ENCODE data around the gene KMT2B. TPM values are rescaled to one million over a fixed set of nuclear protein-coding genes. Genes with fewer than 3 reads are reported as not detected.

KMT2B gene
- total RNA-seq, 1 experiment from 2014 or later = 66.6 TPM

DNA sequence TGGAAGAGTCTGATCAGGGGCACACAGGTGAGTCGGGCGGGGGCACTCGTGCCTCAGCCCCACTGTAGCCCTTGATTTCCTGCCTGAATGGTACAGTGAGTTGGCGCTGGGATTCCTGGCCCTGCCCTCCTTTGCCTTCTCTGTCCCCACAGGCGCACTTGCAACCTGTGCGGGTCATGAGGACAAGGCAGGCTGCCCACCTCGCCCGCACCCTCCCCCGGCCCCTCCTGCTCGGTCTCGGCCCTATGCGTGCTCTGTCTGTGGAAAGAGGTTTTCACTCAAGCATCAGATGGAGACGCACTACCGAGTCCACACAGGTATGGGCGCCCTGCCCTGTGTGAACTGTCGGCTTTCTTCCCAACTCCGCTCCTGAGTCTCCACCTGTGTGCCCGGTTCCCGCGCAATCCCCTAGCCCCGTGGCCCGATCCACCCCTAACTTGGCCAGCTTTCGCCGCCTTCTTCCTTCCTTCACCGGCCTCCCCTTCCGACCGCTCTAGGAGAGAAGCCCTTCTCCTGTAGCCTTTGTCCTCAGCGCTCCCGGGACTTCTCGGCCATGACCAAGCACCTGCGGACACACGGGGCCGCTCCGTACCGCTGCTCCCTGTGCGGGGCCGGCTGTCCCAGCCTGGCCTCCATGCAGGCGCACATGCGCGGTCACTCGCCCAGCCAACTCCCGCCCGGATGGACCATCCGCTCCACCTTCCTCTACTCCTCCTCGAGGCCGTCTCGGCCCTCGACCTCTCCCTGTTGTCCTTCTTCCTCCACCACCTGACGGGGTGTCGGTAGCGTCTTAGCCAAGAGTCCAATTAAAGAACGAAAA lies 1.6 kb upstream of the KMT2B start:
- DNase-seq (ENCODE audit: low spot score) (no peak), ATAC-seq (peak; percentile 3)
- peak overlapping the region; percentile 83 for H3K4me3 Mint-ChIP-seq
- H3K27ac Mint-ChIP-seq = peak overlapping the region; percentile 97
- TF ChIP-seq SMAD3 (CRISPR knock-in tag; IDR thresholded peaks at IDR 0.05; ENCODE audit: borderline replicate concordance) (peak; percentile 56; the same call in 1 of the 2 replicates), IRF2 (CRISPR knock-in tag; IDR thresholded peaks at IDR 0.05; ENCODE audit: borderline replicate concordance, low read depth) (0 out of 2 replicates have a peak, but pooled peaks have one; percentile 56), NFE2L1 (CRISPR knock-in tag; IDR thresholded peaks at IDR 0.05) (peak; percentile 54; the same call in 1 of the 2 replicates), ZNF416 (CRISPR knock-in tag; IDR thresholded peaks at IDR 0.05) (no peak)
- TF ChIP-seq, protein P1, sequence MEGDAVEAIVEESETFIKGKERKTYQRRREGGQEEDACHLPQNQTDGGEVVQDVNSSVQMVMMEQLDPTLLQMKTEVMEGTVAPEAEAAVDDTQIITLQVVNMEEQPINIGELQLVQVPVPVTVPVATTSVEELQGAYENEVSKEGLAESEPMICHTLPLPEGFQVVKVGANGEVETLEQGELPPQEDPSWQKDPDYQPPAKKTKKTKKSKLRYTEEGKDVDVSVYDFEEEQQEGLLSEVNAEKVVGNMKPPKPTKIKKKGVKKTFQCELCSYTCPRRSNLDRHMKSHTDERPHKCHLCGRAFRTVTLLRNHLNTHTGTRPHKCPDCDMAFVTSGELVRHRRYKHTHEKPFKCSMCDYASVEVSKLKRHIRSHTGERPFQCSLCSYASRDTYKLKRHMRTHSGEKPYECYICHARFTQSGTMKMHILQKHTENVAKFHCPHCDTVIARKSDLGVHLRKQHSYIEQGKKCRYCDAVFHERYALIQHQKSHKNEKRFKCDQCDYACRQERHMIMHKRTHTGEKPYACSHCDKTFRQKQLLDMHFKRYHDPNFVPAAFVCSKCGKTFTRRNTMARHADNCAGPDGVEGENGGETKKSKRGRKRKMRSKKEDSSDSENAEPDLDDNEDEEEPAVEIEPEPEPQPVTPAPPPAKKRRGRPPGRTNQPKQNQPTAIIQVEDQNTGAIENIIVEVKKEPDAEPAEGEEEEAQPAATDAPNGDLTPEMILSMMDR (IDR thresholded peaks at IDR 0.05) = no peak
- TF ChIP-seq, protein P2, sequence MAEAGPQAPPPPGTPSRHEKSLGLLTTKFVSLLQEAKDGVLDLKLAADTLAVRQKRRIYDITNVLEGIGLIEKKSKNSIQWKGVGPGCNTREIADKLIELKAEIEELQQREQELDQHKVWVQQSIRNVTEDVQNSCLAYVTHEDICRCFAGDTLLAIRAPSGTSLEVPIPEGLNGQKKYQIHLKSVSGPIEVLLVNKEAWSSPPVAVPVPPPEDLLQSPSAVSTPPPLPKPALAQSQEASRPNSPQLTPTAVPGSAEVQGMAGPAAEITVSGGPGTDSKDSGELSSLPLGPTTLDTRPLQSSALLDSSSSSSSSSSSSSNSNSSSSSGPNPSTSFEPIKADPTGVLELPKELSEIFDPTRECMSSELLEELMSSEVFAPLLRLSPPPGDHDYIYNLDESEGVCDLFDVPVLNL (CRISPR knock-in tag; IDR thresholded peaks at IDR 0.05; ENCODE audit: borderline replicate concordance, low read depth) = 0 out of 2 replicates have a peak, but pooled peaks have one; percentile 53
- TF ChIP-seq, protein P3, sequence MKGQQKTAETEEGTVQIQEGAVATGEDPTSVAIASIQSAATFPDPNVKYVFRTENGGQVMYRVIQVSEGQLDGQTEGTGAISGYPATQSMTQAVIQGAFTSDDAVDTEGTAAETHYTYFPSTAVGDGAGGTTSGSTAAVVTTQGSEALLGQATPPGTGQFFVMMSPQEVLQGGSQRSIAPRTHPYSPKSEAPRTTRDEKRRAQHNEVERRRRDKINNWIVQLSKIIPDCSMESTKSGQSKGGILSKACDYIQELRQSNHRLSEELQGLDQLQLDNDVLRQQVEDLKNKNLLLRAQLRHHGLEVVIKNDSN (CRISPR knock-in tag; IDR thresholded peaks at IDR 0.05) = 0 out of 2 replicates have a peak, but pooled peaks have one; percentile 26
- TF ChIP-seq, protein P4, sequence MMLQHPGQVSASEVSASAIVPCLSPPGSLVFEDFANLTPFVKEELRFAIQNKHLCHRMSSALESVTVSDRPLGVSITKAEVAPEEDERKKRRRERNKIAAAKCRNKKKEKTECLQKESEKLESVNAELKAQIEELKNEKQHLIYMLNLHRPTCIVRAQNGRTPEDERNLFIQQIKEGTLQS (CRISPR knock-in tag; conservative IDR thresholded peaks at IDR 0.05) = no peak
- TF ChIP-seq, protein P5, sequence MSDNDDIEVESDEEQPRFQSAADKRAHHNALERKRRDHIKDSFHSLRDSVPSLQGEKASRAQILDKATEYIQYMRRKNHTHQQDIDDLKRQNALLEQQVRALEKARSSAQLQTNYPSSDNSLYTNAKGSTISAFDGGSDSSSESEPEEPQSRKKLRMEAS (CRISPR knock-in tag; IDR thresholded peaks at IDR 0.05) = peak; percentile 86
- ChIA-PET CTCF (interaction anchor here (0.6 to 2.7 kb wide), 5 partner anchors 13 to 158 kb away, joined by 3 to 16 read pairs (median 3); no protein-coding TSS in a partner anchor), POLR2A (no interaction called here)
- H3K9me3 Mint-ChIP-seq = no peaks in the 10 kb centered on the region
- peaks cover 43% of the 10 kb centered on the region for H3K4me1 Mint-ChIP-seq
- H3K36me3 Mint-ChIP-seq = peaks cover 3% of the 10 kb centered on the region
- H3K27me3 Mint-ChIP-seq (ENCODE audit: low read depth) = no peaks in the 10 kb centered on the region

DNA sequence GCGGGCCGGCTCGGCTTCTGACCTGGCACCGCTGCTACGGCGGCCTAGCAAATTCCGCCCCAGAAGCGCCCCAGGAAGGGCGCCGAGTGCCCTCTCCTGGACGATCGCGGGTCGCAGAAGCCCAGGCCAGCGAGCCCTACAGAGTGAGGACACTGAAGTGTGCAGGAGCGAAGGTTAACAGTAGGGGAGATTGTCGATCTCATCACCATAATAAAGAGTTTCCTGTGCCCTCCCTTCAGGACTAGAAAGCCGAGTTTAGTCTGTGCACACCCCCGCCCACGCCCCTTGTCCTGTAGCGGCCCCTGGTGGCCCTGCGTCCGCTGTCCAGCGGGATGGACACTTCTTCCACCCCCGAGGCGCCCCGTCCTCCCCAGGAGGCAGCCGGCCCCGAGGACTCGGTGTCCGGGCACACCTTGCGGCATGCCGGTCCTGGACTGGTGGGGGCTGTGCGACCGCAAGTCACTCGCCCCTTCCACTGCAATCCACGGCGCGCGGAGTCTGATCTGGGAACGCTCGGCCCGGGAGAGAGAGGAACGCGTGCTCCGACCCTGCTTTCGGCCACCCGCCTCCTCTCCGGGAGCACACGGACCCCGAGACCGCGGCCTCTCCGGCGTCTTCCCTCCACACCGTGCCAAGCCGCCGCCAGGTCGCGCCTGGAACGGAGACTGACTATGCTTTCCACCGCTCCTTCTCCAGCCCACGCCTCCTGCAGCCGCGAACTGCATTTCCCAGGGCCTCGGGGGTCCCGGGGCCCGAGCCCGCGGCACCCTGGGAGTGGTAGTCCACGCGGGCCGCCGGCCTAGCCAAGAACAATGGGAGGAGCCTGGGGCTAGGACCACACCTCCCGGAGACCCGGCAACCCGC lies 770 bp upstream of the KMT2B start:
- peak overlapping the region; percentile 97 for H3K27ac Mint-ChIP-seq
- peaks cover 3% of the 10 kb centered on the region for H3K36me3 Mint-ChIP-seq
- DNase-seq (ENCODE audit: low spot score) = peak; percentile 93
- ChIA-PET CTCF (interaction anchor here (2.7 kb wide), 1 partner anchor 67 kb away, joined by 8 read pairs; no protein-coding TSS in a partner anchor), POLR2A (interaction anchor here (1.4 kb wide), 1 partner anchor 28 kb away, joined by 3 read pairs; the partner anchor contains the start of genes PSENEN and U2AF1L4)
- peak; percentile 78 for ATAC-seq
- H3K9me3 Mint-ChIP-seq = no peaks in the 10 kb centered on the region
- H3K4me1 Mint-ChIP-seq = peaks cover 40% of the 10 kb centered on the region
- no peaks in the 10 kb centered on the region for H3K27me3 Mint-ChIP-seq (ENCODE audit: low read depth)
- H3K4me3 Mint-ChIP-seq = peak overlapping the region; percentile 83
- no peak for TF ChIP-seq NFATC4 (CRISPR knock-in tag; IDR thresholded peaks at IDR 0.05)
- no peak for TF ChIP-seq SMAD3 (CRISPR knock-in tag; IDR thresholded peaks at IDR 0.05; ENCODE audit: borderline replicate concordance)
- 0 out of 2 replicates have a peak, but pooled peaks have one; percentile 52 for TF ChIP-seq GABPB1 (CRISPR knock-in tag; IDR thresholded peaks at IDR 0.05)
- TF ChIP-seq, protein P6, sequence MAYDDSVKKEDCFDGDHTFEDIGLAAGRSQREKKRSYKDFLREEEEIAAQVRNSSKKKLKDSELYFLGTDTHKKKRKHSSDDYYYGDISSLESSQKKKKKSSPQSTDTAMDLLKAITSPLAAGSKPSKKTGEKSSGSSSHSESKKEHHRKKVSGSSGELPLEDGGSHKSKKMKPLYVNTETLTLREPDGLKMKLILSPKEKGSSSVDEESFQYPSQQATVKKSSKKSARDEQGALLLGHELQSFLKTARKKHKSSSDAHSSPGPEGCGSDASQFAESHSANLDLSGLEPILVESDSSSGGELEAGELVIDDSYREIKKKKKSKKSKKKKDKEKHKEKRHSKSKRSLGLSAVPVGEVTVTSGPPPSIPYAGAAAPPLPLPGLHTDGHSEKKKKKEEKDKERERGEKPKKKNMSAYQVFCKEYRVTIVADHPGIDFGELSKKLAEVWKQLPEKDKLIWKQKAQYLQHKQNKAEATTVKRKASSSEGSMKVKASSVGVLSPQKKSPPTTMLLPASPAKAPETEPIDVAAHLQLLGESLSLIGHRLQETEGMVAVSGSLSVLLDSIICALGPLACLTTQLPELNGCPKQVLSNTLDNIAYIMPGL (CRISPR knock-in tag; IDR thresholded peaks at IDR 0.05) = peak; percentile 93
- TF ChIP-seq, protein P7, sequence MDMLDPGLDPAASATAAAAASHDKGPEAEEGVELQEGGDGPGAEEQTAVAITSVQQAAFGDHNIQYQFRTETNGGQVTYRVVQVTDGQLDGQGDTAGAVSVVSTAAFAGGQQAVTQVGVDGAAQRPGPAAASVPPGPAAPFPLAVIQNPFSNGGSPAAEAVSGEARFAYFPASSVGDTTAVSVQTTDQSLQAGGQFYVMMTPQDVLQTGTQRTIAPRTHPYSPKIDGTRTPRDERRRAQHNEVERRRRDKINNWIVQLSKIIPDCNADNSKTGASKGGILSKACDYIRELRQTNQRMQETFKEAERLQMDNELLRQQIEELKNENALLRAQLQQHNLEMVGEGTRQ (CRISPR knock-in tag; IDR thresholded peaks at IDR 0.05) = peak; percentile 46
- 0 out of 2 replicates have a peak, but pooled peaks have one; percentile 67 for TF ChIP-seq ETV6 (CRISPR knock-in tag; IDR thresholded peaks at IDR 0.05)
- peak; percentile 73; the same call in 1 of the 2 replicates for TF ChIP-seq ESRRA (CRISPR knock-in tag; IDR thresholded peaks at IDR 0.05; ENCODE audit: borderline replicate concordance)
- peak; percentile 28; the same call in 1 of the 2 replicates for TF ChIP-seq HMGA2 (CRISPR knock-in tag; IDR thresholded peaks at IDR 0.05)
- TF ChIP-seq, protein P5 (CRISPR knock-in tag; IDR thresholded peaks at IDR 0.05) = peak; percentile 39
- TF ChIP-seq, protein P8, sequence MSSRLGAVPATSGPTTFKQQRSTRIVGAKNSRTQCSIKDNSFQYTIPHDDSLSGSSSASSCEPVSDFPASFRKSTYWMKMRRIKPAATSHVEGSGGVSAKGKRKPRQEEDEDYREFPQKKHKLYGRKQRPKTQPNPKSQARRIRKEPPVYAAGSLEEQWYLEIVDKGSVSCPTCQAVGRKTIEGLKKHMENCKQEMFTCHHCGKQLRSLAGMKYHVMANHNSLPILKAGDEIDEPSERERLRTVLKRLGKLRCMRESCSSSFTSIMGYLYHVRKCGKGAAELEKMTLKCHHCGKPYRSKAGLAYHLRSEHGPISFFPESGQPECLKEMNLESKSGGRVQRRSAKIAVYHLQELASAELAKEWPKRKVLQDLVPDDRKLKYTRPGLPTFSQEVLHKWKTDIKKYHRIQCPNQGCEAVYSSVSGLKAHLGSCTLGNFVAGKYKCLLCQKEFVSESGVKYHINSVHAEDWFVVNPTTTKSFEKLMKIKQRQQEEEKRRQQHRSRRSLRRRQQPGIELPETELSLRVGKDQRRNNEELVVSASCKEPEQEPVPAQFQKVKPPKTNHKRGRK (CRISPR knock-in tag; IDR thresholded peaks at IDR 0.05; ENCODE audit: borderline replicate concordance) = no peak
- TF ChIP-seq, protein P9, sequence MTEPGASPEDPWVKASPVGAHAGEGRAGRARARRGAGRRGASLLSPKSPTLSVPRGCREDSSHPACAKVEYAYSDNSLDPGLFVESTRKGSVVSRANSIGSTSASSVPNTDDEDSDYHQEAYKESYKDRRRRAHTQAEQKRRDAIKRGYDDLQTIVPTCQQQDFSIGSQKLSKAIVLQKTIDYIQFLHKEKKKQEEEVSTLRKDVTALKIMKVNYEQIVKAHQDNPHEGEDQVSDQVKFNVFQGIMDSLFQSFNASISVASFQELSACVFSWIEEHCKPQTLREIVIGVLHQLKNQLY (CRISPR knock-in tag; IDR thresholded peaks at IDR 0.05) = no peak
- 0 out of 2 replicates have a peak, but pooled peaks have one; percentile 28 for TF ChIP-seq GTF2I (CRISPR knock-in tag; conservative IDR thresholded peaks at IDR 0.05)
- TF ChIP-seq ZNF263 (CRISPR knock-in tag; IDR thresholded peaks at IDR 0.05; ENCODE audit: low read depth) = peak; percentile 91; the same call in 1 of the 2 replicates
